Colon (tissue), 2 donors: ENCODE measurements around the gene P2RY11.

Source experiments
- FAIRE-seq: peaks from 2 replicates; lab custom pipeline; 2012; peaks lifted over from hg19 to GRCh38; lab: Jason Lieb, UNC
- donor health status: control.
- donor health status: control.

The P2RY11 gene

DNA sequence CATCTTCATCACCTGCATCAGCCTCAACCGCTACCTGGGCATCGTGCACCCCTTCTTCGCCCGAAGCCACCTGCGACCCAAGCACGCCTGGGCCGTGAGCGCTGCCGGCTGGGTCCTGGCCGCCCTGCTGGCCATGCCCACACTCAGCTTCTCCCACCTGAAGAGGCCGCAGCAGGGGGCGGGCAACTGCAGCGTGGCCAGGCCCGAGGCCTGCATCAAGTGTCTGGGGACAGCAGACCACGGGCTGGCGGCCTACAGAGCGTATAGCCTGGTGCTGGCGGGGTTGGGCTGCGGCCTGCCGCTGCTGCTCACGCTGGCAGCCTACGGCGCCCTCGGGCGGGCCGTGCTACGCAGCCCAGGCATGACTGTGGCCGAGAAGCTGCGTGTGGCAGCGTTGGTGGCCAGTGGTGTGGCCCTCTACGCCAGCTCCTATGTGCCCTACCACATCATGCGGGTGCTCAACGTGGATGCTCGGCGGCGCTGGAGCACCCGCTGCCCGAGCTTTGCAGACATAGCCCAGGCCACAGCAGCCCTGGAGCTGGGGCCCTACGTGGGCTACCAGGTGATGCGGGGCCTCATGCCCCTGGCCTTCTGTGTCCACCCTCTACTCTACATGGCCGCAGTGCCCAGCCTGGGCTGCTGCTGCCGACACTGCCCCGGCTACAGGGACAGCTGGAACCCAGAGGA lies 2.6 kb downstream of the P2RY11 start:
- no peak for FAIRE-seq

DNA sequence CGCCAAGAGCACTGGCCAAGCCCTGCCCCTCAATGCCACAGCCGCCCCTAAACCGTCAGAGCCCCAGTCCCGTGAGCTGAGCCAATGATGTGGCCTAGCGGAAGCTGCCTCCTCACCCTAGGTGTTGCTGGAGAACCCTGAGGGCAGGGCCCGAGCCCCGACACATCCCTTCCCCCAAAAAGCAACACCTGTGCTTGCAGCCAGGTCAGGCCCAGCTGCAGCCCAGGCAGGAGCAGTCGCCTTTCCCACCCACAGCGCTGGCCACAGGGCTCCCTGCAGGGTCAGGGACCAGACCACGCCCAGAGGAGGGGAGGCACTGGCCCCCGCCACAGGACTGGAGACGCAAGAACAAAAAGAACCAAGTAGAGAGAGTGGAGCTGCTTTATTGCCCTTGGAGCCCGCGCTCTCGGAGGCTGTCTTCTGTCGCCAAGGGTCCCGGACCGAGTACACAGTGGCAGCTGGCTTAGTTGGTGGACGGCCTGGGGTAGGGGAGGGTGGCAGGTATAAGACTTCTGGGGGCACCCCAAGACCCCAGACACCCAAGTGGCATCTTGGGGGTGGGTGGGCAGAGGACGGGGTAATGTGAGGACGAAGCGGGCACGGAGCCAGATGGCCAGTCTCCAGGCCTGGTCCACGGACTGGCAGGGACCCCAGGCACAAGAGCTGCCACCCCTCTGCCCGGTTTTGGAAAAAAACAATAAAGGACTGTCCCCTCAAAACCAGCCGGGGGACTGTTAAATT lies 3.3 kb downstream of the P2RY11 start:
- FAIRE-seq, result no peak

DNA sequence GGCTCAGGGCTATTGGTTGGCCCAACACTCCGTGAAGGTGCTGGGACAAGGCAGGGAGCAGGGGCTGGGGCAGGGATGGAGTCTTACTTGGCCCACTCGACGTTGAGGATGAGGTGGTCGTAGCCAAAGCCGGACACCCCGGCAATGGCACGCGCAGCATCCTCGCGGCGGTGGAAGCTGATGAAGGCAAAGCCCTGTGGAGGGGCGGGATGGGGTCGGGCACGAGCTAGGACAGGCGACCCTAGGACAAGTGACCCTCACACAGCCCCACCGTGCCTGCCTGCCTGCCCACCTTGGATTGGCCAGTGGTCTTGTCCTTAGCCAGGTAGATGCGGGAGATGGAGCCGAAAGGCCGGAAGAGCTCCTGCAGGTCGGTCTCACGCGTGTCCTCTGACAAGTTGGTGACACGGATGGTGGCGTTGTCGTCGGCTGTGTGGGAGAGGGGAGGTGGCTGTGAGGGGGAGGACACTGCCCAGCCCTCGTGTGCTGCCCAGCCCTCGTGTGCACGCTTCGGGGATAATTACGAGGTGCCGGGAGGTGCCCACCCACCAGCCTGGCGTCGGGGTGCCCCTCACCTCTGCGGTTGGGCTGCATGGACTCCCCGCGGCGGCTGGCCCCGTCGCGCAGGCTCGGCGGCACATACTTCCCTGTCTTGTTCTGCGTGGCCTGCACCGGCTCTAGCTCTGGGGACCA lies 4.0 kb downstream of the P2RY11 start:
- no peak for FAIRE-seq

DNA sequence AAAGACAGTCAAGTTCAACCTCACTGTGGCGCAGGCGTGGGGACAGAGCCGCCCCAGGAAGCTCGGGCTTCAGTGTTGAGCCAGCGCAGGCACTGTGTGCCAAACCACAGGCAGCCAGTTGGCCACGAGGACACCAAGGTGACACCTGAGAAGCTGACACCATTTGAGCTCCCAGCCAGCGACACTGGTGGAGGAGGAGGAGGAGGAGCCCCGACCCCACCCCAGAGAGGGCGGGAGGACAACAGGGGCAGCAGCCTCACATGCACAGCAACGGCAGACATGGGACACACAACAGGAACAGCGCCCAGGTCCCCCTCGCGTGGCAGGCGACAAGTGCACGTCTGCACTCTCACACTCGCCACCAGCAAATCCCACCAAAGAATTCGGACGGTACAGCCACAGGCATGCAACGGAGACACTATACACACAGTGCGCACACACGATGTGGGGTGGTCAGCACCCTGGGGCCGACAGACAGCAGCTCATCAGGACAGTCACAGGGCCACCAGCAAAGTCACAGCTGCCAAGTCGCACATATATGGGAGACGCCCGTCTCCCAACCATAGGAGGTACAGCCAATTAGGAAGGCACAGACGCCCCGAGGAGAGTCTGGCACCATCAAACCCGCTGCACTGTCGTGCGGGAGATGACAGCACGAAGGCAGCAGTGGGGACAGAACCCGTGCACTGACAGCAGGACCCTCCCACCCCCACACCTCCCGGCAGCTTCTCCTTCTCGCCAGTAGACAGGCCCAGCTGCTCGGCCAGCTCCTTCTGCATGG lies 4.8 kb downstream of the P2RY11 start:
- no peak for FAIRE-seq

DNA sequence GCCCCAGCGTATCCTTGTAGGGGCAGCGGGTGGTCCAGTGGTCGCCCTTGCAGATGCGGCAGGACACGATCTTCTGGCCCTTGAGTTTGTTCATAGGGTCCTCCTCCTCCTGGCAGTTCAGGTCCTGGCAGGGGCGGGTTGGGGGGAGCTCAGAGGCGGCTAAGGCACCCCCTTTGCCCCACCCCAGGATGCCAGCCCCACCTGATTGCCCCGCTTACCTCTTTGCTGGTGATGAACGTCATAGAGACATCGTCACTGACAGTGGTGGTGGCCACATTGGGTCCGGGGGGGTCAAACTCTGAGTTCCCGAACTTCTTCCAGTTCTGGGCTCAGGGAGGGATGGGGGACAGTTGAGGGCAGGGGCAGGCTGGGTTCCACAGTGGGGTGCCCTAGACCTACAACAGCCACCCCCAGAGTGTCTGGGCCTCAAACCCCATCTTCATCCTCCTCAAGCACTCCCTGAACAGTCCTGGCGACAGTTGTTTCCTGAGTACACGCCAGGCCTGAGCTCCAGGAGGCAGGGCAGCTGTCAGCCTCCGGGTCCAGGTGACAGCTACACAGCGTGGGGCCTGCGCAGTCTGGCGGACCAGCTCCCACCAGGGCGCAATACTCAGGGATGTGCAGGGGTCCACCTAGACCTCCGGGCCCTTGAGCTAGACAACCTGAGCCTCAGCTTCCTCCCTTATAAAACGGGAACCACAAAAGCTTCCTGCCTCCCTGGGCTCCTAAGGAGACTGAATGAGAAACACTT lies 5.5 kb downstream of the P2RY11 start:
- FAIRE-seq, result no peak

DNA sequence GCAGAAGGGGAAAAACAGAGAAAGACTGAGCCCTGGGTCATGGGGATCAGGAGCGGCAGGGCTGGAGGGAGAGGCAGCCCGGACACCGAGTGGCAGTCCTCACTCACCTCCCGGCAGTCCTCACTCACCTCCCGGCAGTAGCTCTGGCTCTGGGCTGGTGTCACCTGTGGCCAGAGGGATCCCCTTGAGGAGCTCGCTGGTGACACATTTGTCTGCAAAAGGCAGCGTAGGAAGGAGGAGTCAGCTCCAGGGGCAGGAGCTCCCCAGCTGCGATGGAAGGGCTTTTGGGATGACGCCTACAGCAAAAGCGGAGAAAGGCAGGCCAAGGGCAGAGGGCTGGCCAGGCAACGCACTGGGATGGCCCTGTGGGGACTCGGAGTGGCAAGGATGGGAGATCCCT lies 7.5 kb downstream of the P2RY11 start:
- FAIRE-seq, result no peak

DNA sequence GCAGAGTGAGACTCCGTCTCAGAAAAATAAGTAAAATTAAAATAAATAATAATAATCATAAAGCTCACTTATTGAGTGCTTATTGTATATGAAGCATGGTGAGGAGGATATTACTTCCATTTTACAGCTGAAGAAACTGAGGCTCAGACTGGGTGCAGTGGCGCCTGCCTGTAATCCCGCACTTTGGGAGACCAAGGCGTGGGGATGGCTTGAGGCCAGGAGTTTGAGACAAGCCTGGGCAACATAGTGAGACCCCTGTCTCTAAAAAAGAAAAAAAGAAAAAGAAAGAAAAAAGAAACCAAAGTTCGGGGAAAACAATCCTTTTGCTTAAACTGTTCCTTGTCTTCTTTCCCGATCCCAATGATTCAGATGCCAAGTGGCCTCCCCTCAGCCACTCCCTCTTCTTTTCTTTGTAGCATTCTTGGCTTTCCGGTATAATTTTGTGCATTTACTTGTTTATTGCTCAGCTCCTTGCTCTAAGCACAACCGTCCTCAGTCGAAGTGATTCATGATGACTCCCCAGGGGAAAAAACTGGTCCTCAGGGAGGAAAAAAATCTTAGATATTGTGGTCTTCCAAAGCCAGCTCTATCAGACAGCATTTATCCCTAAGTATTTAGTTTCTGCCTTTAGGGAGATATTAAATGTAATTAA lies 9.2 kb downstream of the P2RY11 start:
- FAIRE-seq, result no peak

DNA sequence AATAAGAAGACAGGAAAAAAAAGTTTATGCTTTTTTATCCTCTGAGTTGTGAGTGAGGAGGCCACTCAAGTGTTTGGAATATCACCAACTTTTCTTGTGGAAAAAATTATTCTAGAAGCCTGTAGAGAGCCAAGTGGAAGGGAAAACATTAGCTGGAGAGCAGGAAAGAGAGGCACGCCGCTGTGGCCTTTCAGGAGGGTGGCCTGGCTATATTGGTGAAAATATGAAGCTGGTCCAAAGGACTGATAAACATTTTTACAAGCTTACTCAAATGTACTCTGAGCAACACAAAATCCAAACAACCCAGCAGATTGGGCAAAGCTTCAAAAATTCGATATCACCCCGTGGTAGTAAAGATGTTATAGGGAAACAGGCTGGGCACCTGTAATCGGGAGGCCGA lies 10.6 kb downstream of the P2RY11 start:
- FAIRE-seq, result no peak

DNA sequence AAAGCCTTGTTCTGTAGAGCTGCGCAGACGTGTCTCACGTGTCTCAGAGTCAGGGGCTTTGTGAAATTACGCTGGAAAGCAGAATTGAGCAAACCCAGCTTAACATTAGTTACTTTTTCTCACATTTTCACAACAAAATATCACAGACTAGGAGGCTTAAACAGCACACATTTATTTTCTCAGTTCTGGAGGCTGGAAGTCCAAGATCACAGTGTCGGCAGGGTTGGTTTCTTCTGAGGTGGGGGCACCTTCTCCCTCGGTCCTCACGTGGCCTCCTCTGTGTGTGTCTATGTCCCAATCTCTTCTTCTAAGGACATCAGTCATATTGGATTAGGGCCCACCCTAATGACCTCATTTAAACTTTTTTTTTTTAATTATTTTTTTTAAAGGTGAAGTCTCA lies 12.9 kb downstream of the P2RY11 start:
- FAIRE-seq, result no peak

DNA sequence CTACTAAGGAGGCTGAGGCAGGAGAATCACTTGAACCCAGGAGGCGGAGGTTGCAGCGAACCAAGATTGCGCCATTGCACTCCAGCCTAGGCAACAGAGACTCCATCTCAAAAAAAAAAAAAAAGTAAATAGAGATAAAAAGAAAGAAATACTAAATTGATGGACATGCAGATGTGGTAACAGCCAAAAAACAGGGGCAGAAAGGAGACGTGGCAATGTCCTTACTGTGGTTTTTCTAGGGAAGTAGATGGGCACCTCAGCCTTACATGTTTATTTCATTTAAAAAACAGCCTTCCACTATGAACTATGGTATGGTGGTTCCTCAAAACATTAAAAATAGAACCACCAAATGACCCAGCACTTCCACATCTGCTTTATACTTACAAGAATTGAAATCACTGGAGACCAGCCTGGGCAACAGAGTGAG lies 14.7 kb downstream of the P2RY11 start:
- no peak for FAIRE-seq

DNA sequence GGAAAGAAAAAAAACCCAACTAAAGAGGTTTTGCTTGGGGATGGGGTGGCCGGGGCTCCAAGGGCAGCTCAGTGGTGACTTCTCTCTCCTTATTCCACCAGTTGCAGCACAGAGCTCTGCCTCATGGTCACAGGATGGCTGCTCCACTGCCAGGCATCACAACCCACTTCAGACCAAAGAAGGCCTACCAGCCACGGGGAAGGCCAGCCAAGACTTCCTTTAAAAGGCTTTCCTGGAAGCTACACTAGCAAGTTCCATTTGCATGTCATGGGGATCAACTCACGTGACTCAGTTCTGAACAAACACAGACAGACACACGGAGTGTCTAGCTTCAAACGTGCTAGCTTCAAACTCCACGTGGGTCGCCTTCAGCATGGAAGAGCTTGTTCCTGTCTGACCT lies 21.4 kb downstream of the P2RY11 start:
- no peak for FAIRE-seq

DNA sequence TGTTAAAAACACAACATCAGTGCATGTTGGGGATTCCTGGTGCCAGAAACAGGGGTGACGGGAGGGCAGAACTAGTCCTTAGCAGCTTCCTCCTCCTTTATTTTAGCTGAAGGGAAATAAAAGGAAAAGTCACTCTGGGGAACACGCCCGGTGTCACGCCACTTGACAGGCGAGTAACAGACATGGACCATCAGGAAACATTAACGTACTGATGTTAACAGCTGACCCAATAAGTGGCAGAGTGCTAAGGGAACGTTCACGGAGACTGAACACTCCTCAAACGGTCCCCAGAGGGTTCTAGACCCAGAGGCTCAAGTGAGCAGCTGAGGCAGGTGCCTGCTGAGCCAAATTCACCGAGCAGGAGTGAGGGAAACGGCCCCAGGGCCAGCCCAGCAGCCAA lies 22.1 kb downstream of the P2RY11 start:
- no peak for FAIRE-seq

DNA sequence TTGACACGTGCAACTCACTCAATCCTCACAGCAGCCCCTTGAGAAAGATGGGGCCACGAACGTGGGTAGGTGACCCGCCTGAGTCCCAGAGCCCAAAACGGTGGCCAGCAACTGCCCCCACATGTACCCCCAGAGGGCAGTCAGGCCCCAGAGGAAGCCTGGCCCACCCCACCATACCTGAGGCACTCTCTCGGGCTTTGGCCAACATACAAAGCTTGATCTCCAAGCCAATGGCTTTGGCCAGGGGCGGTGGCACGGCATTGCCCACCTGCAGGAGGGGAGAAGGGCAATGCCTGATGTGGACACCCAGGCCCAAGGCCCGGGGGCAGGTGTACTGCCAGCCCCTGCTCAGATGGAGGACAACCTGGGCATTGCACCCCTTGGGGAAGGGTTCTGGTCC lies 22.5 kb downstream of the P2RY11 start:
- no peak for FAIRE-seq

DNA sequence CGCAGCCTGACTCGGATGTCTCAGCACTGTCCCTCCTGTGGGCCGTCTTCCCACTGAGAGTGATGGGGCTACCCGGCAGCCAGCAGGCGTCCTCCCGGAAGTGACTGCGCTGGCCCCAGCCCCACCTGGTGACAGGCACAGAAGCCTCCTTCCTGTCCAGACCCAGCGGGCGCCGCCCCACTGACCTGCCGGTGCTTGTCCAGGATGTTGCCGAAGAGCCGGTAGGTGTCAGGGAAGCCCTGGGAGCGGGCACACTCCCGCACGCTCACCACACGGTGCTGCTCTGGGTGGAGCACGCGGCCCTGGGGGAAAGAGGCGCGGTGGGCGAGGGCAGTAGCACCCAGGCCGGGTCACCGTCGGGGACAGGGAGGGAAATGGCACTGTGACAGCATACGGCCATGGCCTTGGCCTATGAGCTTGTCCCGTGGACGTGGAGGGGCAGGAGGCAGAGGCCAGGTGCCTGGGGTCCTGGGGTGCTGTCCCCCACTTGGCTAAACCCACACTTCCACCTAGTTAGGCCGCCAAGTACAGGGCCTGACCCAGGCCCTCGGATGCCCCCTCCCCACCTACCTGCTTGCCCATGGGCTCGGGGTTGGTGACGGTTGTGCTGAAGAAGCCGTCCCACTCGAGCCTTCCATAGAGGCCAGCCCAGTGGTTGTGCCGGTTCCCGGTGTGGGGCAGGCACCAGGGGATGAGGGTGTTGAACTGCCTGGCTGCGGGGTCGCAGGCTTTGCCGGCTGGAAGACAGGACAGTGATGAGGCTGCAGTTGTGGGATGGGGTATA lies 24.2 kb downstream of the P2RY11 start:
- no peak for FAIRE-seq

DNA sequence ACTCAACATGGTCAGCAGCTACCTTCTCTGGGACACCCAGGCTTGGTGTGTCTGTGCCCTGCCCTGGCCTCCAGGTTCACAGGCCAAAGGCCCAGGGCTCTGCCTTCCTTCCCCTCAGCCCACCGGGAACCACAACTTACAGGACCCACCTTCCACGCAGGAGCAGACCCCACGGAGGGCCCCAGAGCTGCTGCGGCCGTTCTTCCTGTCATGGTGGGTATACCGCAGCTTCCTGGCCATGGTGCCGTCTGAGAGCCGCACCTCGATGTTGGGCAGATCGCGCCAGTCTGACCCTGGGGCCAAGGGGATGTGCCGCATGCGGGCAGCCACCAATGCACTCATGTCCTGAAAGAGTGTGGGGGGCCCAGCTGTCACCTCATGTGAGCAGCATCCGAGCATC lies 25.4 kb downstream of the P2RY11 start:
- FAIRE-seq, result no peak

DNA sequence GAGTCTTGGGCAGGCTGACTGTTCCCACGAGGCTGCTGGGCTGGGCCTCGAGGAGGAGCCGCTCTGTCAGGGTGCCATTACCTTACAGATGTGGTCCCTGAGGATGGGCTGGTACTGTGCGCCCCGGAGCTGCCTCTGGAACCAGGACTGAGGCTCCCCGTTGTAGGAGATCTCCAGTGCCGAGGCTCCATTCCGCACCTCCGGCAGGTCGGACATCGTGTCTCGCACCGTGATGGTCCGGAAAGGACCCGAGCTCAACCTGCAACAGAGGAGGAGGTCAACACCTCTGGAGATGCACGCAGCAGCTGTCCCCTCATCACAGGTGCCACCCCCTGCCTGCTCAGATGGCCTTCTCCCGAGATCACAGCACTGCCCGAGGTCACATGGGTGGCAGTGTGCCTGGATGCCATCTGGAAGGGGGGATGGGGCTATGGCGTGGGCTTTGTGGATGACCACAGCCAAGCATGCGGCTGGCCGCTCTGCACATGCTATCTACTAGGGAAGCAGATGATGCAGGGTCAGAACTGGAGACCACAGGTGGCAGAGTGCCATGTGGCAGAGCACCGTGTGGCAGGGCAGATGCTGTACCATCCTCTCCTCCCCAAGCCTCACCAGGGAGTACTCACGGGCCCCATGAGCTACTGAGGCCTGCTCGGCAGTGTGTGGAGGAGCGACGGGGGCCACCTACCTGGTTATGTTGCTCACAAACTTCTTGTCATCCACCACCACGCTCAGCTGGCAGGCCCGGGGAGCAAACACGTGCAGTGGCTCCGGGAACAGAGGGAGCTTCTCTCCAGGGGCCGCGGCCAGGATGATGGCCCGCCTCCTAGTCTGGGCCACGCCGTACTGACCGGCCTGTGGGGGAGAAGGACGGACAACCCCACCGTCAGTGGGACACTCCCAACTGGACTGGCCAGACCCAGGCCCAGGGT lies 26.5 kb downstream of the P2RY11 start:
- FAIRE-seq, result no peak

DNA sequence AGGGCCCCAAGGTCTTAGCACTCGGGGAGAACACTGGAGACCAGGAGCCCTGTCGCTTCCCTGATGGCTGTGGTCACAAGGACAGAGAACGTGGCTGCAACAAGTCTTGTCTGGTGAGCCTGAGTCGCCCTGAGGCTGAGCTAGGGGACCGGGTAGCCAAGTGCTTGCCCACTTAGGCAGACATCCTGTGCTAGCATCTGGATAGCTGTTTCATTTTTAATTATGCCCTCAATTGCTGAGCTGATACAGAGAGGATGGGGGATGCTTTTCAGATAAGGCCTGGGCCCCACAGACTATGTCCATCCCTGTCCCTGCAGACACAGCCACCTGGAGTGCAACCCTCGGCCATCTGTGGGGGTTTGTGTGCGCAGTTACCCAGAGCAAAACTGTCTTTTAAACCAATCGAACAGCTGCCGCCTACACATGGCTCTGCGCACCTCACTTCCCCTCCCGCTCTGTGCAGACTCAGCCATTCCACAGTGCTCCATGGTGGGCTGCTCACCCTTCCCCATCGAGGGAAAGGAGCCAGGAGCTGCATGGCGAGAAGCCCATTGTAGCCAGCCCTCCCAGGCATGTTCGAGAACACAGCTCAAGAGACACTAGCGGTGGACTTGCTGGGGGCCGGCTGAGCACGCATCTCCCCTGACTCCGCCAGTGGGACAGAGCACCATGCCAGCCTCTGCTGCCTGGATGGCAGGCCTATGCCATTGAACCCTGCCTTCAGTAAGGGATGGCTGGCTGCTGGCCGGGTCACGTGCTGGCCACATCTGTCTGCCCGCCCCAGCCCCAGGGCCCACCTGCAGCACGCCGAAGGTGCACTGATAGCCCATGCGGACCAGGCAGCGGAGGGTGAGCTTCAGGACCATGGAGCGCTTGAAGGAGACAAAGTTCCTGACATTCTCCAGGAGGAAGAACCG lies 27.6 kb downstream of the P2RY11 start:
- no peak for FAIRE-seq

DNA sequence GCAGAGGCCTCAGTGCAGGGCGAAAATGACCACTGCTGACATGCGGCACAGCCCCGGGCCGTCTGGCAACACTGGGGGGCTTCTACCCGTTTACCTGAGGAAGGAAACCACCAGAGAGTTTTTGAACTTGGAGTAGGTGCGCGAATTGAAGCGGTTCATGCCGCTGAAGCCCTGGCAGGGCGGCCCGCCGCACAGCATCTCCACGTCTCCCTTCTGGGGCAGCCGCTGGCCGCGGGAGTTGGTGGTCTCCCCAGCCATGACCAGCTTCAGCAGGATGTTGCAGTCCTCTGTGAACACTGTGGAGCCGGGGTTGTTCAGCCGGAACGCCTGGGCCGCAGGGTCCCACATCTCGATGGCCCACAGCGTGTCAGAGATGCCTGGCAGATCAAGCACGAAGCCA lies 28.5 kb downstream of the P2RY11 start:
- no peak for FAIRE-seq
